ENCODE results near the gene IRS1. TPM values are rescaled to one million over a fixed set of nuclear protein-coding genes. Genes with fewer than 3 reads are reported as not detected.

IRS1 gene
- total and polyA plus RNA-seq, 2 of the 4 experiments (the other 2 are of a cell fraction): 21.1 to 37.1 TPM

- dilution Hi-C loops (cut with HindIII; ENCODE audit: low sequenced_read_pairs, unreplicated experiment) (no loop called here), in situ Hi-C loops (cut with MboI; ENCODE audit: low sequenced_read_pairs) (no loop called here), intact Hi-C loops (cut with micrococcal nuclease) (no loop called here)
- no TSS peak for BruUV-seq (replicated peaks)
- H2BK15ac ChIP-seq (ENCODE audit: low read depth, low read length): no peak overlapping the region; the same call in 2 of the 3 replicates
- ATAC-seq (ENCODE audit: low read depth): no peak
- no peak overlapping the region for H2AK9ac ChIP-seq (replicated peaks; ENCODE audit: low read depth, low read length, poor library complexity)
- no peak overlapping the region for H3K4me3 ChIP-seq (ENCODE audit: insufficient read depth, low read depth, low read length)
- H3K79me1 ChIP-seq (ENCODE audit: low read depth in 1 of 2, low read length in 2 of 2): peaks cover 5 to 64% of the 10 kb centered on the region in 2 experiments; a peak in 3 of 4 replicates
- 0 out of 2 replicates have a peak overlapping the region, but pooled peaks have one; percentile 48 for H3K23ac ChIP-seq (ENCODE audit: low read depth, low read length)
- CTCF ChIA-PET: interaction anchor here (0.6 to 1.4 kb wide), 2 partner anchors 8 to 71 kb away, joined by 4 read pairs; no protein-coding TSS in a partner anchor
- H3K9ac ChIP-seq (ENCODE audit: low read depth, low read length): no peak overlapping the region; the same call in 1 of the 2 replicates
- no peak overlapping the region; the same call in none of the 2 replicates for H3K4ac ChIP-seq (ENCODE audit: low read depth, low read length)
- H3K4me2 ChIP-seq (ENCODE audit: low read depth, low read length): no peak overlapping the region
- peaks cover 29% of the 10 kb centered on the region for H3K36me3 ChIP-seq (ENCODE audit: control insufficient read depth, insufficient read depth, low read length)
- POLR2A ChIA-PET (ENCODE audit: unreplicated experiment): no interaction called here
- H4K8ac ChIP-seq (ENCODE audit: low read depth in 2 of 2, low read length in 2 of 2): no peak overlapping the region
- H2AFZ ChIP-seq (replicated peaks; ENCODE audit: low read length, poor library complexity): no peak overlapping the region
- no peak for TF ChIP-seq MAZ (IDR thresholded peaks at IDR 0.05; ENCODE audit: borderline replicate concordance, low read depth, low read length)
- no peak for TF ChIP-seq SMC3 (IDR thresholded peaks at IDR 0.05; ENCODE audit: low read depth, low read length)
- TF ChIP-seq RCOR1 (IDR thresholded peaks at IDR 0.05; ENCODE audit: insufficient replicate concordance, low read length): no peak
- no peak for TF ChIP-seq RAD21 (IDR thresholded peaks at IDR 0.05; ENCODE audit: low read length)
- no peak for TF ChIP-seq CHD1 (IDR thresholded peaks at IDR 0.05; ENCODE audit: low read depth, low read length)
- TF ChIP-seq POLR2A (IDR thresholded peaks at IDR 0.05; ENCODE audit: low read depth, low read length): no peak
- TF ChIP-seq NFE2L2 (IDR thresholded peaks at IDR 0.05; ENCODE audit: low read depth, low read length): no peak
- TF ChIP-seq FOS (IDR thresholded peaks at IDR 0.05; ENCODE audit: low read depth, low read length): no peak
- no peak for TF ChIP-seq RFX5 (IDR thresholded peaks at IDR 0.05; ENCODE audit: low read depth, low read length)
- TF ChIP-seq BHLHE40 (IDR thresholded peaks at IDR 0.05; ENCODE audit: low read depth, low read length): no peak
- TF ChIP-seq USF2 (IDR thresholded peaks at IDR 0.05; ENCODE audit: low read depth, low read length): no peak
- H3K4me1 ChIP-seq (ENCODE audit: control insufficient read depth, insufficient read depth, low read length): peaks cover 22% of the 10 kb centered on the region
- H3K14ac ChIP-seq (replicated peaks; ENCODE audit: low read depth, low read length): peak overlapping the region; percentile 25; the same call in 1 of the 2 replicates
- peaks cover 92% of the 10 kb centered on the region for H4K20me1 ChIP-seq (ENCODE audit: insufficient read depth, low read length)
- no peak overlapping the region; the same call in 1 of the 2 replicates for H4K91ac ChIP-seq (ENCODE audit: insufficient read depth, low read depth, low read length)
- H3K18ac ChIP-seq (ENCODE audit: low read depth, low read length): no peak overlapping the region
- no peak overlapping the region for H2BK5ac ChIP-seq (ENCODE audit: low read depth, low read length, poor library complexity, severe bottlenecking)
- H3K9me1 ChIP-seq (ENCODE audit: insufficient read depth, low read length): peaks cover 18% of the 10 kb centered on the region
- WGBS, 2 experiments (ENCODE audit: extremely low coverage in 2 of 2, insufficient read length in 1 of 2): no CpG with 5 or more reads among the region's 6 CpGs
- H4K5ac ChIP-seq (ENCODE audit: low read depth, low read length): no peak overlapping the region
- H2BK120ac ChIP-seq (ENCODE audit: low read depth, low read length): no peak overlapping the region
- H3K56ac ChIP-seq (ENCODE audit: extremely low read depth, insufficient read depth, low read length): no peak overlapping the region
- H2AK5ac ChIP-seq (ENCODE audit: low read depth, low read length): no peak overlapping the region
- no peak overlapping the region for H3K27ac ChIP-seq (ENCODE audit: insufficient read depth, low read length)
- no peaks in the 10 kb centered on the region for H3K9me3 ChIP-seq (ENCODE audit: control insufficient read depth, insufficient read depth, low read length)
- no peaks in the 10 kb centered on the region for H3K27me3 ChIP-seq (ENCODE audit: control insufficient read depth, insufficient read depth, low read length)
- no peak for DNase-seq
- no peak overlapping the region for H2BK20ac ChIP-seq (ENCODE audit: low read depth, low read length)
These were observed 28.6 kb downstream of the IRS1 start for GRCh38 chr2:226771067-226771466.

Measured in IMR-90 (cell line).